SH-SY5Y (cell line): ENCODE data around the gene GUCA2A.

Source experiments
- GATA2 ChIP-seq: IDR thresholded peaks from 2 replicates; pipeline ENCODE4 v1.6.1; 2011; ENCODE audit warnings: mild to moderate bottlenecking, low read depth, low read length
- GATA3 ChIP-seq: IDR thresholded peaks from 2 replicates; pipeline ENCODE4 v1.6.1; 2011; ENCODE audit warnings: low read depth, mild to moderate bottlenecking, low read length, moderate library complexity

DNA sequence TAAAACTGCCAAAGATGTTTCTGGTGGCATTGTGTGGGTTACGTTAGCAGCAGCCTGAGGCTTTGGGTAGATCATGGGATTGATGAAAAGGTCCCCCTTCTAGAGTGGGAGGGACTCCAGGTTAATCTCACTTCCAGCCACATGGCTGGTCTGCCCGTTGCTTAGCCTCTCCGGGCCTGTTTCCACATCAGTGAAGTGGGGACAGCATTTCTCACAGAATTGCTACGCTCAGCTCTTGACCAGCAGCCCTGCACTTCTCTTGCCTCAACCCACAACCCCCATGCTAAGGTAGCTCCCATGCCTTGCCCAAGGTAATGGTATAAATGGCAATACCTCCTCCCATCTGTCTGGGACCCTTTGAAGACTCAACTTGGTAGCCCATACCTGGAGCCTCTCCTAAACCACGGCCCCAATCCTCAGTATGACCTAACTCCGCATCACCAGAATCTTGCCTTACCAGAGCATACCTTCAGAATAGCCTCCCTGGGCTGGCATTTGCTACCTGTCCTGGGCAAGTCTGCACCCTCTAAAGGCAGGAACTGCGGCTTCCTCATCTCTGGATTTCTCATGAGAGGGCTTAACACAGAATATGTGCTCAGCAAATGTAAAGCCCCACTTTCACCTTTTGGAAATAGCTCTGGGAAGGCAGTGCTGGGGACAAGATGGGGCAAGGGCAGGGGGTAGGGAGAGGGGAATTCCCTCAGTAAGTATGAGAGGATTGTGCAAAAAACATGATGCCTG, 10.9 kb upstream of the GUCA2A start:
- peak; percentile 16; the same call in 1 of the 2 replicates for TF ChIP-seq GATA2
- no peak for TF ChIP-seq GATA3
